HG02970 (cell line): Measurements from ENCODE around the gene TRIP13.
"Not testable (repeated sequence)": the region's sequence is repeated elsewhere in the genome, so short reads cannot be mapped to it uniquely, and the experiment has no call there.

Experiments
- ATAC-seq: cut with Tn5 transposase; IDR thresholded peaks from one replicate; pipeline ENCODE4 v1.9.1; 2021; ENCODE audit warnings: mild to moderate bottlenecking, moderate library complexity, moderate number of reproducible peaks; ENCODE audit not compliant: unreplicated experiment, low FRiP score

Gene TRIP13

GRCh38 chr5:916441-917293 is 24.0 kb downstream of the TRIP13 start:
- ATAC-seq: no peak

- ATAC-seq: not testable (repeated sequence)
Observed at GRCh38 chr5:918717-919116, 26.0 kb downstream of the TRIP13 start.

GRCh38 chr5:919356-920000 is 26.8 kb downstream of the TRIP13 start:
- ATAC-seq: no peak

- ATAC-seq: no peak
Observed at GRCh38 chr5:920321-920720, 27.6 kb downstream of the TRIP13 start.

GRCh38 chr5:921456-922435 is 29.1 kb downstream of the TRIP13 start:
- ATAC-seq: no peak

- ATAC-seq: no peak
Observed at GRCh38 chr5:922436-923280, 30.0 kb downstream of the TRIP13 start.

- ATAC-seq: peak; percentile 80
Observed at GRCh38 chr5:923281-923873, 30.7 kb downstream of the TRIP13 start.

- ATAC-seq: no peak
Observed at GRCh38 chr5:926417-927171, 33.9 kb downstream of the TRIP13 start.

GRCh38 chr5:927172-928015 is 34.7 kb downstream of the TRIP13 start:
- ATAC-seq: no peak

GRCh38 chr5:929182-929581 is 36.5 kb downstream of the TRIP13 start:
- ATAC-seq: not testable (repeated sequence)

- ATAC-seq: no peak
Observed at GRCh38 chr5:929596-929995, 36.9 kb downstream of the TRIP13 start.

- ATAC-seq: no peak
Observed at GRCh38 chr5:930866-931265, 38.2 kb downstream of the TRIP13 start.

GRCh38 chr5:931570-932145 is 39.0 kb downstream of the TRIP13 start:
- ATAC-seq: no peak

- ATAC-seq: no peak
Observed at GRCh38 chr5:932151-932627, 39.5 kb downstream of the TRIP13 start.

- no peak for ATAC-seq
Observed at GRCh38 chr5:932628-933250, 40.1 kb downstream of the TRIP13 start.

GRCh38 chr5:933251-933861 is 40.7 kb downstream of the TRIP13 start:
- ATAC-seq: no peak
